Testis (tissue), 3 donors: ENCODE data around the gene HYLS1. TPM values are rescaled to one million over a fixed set of nuclear protein-coding genes. Genes with fewer than 3 reads are reported as not detected.

ENCODE experiments used
- DNase-seq: peaks from one replicate; pipeline ENCODE4 v3.0.0-alpha.2; 2019
- H3K27ac ChIP-seq, 2 donors: fragments of 200-600 bp; sonication (generic); one replicate each; pipeline ENCODE4 v1.5.1; 2019
- H3K27me3 ChIP-seq: fragments of 200-600 bp; sonication (generic); one replicate; pipeline ENCODE4 v1.5.1; 2019
- H3K36me3 ChIP-seq: fragments of 200-600 bp; sonication (generic); one replicate; pipeline ENCODE4 v1.5.1; 2017; ENCODE audit warnings: low read depth; ENCODE audit errors: missing control alignments
- H3K4me1 ChIP-seq: fragments of 200-600 bp; sonication (generic); one replicate; pipeline ENCODE4 v1.5.1; 2019
- H3K4me3 ChIP-seq, 2 donors: fragments of 200-600 bp; sonication (generic); one replicate each; pipeline ENCODE4 v1.5.1; 2017 to 2019
- H3K9me3 ChIP-seq: fragments of 200-600 bp; sonication (generic); one replicate; pipeline ENCODE4 v1.5.1; 2017
- POLR2A ChIP-seq: fragments of 450-650 bp; IDR thresholded peaks from one replicate; pipeline ENCODE4 v1.6.1; 2017; ENCODE audit warnings: antibody characterized with exemption, mild to moderate bottlenecking, moderate library complexity
- WGBS, 2 donors: methylation state at CpG; one replicate each; pipeline ENCODE4 v1.1.5; 2018; 5-methylcytosine and 5-hydroxymethylcytosine counted together
- intact Hi-C: fragments of 100-400 bp; cut with DNase I; formaldehyde crosslinking; loops from one replicate; pipeline ENCODE4 v1.15.1; 2023; ENCODE audit warnings: low total_unique reads
- polyA plus RNA-seq: library from polyadenylated mRNA; stranded (reverse); fragments of 350-450 nt; fragmentation: Illumina TruSeq; extraction: RNeasy Lipid Tissue Mini Kit (QIAGEN cat#74804); gene quantifications from one replicate; pipeline ENCODE4 v1.2.3, GENCODE V29; 2014; ENCODE audit warnings: low read depth, low replicate concordance; ENCODE audit not compliant: insufficient read depth
- total RNA-seq, 2 donors: library from RNA; depleted of rRNA; stranded (reverse); fragments of >200 nt; gene quantifications; one replicate each; pipeline ENCODE4 v1.2.3, GENCODE V29; 2016
- TF ChIP-seq, protein P1 (sequence below), 3 experiments: fragments of 450-650 bp in 2 of 3; fragments of 200-600 bp in 1 of 3; sonication (generic) in 1 of 3; IDR thresholded peaks; one replicate each; pipeline ENCODE4 v1.5.1; 2016 to 2019; ENCODE audit warnings: antibody characterized with exemption in 3 of 3, mild to moderate bottlenecking in 2 of 3, moderate library complexity in 1 of 3

Gene HYLS1
- total and polyA plus RNA-seq, 3 donors from 2014 or later, result 14.7 to 34.2 (median 26.1) TPM

DNA sequence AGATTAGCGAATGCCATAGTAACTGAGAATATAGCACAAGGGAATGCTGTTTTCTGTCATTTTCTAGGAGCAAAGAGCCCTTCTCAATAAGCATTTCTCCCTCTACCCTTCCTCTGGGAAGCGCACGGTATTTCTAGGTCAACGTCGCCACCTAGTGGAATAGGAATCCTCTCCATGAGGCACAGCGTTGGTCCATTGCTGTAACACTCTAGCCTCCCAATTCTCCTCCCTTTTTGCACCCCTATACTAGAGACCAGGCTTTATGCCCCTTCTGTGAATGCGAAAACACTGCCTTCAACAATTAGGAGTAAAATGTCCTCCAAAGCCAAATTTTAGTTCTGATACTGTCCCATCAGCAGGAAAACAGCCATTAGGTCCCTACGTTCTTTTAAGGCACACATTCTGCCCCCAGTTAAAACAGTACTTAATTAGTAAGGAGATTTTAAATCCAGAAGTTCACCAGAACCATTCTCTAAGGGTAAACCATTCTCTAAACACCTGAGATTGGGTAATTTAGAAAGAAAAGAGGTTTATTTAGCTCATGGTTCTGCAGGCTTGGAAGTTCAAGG, 12.8 kb upstream of the HYLS1 start:
- Histone ChIP-seq H3K27me3 (no peaks in the 10 kb centered on the region), H3K4me3 (no peak overlapping the region), H3K36me3 (no peaks in the 10 kb centered on the region), H3K9me3 (no peaks in the 10 kb centered on the region), H3K27ac (no peak overlapping the region), H3K4me1 (no peaks in the 10 kb centered on the region)
- TF ChIP-seq POLR2A, result no peak
- TF ChIP-seq, protein P1, sequence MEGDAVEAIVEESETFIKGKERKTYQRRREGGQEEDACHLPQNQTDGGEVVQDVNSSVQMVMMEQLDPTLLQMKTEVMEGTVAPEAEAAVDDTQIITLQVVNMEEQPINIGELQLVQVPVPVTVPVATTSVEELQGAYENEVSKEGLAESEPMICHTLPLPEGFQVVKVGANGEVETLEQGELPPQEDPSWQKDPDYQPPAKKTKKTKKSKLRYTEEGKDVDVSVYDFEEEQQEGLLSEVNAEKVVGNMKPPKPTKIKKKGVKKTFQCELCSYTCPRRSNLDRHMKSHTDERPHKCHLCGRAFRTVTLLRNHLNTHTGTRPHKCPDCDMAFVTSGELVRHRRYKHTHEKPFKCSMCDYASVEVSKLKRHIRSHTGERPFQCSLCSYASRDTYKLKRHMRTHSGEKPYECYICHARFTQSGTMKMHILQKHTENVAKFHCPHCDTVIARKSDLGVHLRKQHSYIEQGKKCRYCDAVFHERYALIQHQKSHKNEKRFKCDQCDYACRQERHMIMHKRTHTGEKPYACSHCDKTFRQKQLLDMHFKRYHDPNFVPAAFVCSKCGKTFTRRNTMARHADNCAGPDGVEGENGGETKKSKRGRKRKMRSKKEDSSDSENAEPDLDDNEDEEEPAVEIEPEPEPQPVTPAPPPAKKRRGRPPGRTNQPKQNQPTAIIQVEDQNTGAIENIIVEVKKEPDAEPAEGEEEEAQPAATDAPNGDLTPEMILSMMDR (IDR thresholded peaks at IDR 0.05), result peak; percentile 34 to 71 (median 66)
- intact Hi-C loops, result loop anchor here (10.0 kb wide), 1 partner anchor 250 kb away; the partner anchor contains the start of gene CHEK1
- DNase-seq, result peak; percentile 78
- 10 to 11% methylated on average over 8 of the region's 8 CpGs for WGBS, 2 donors

DNA sequence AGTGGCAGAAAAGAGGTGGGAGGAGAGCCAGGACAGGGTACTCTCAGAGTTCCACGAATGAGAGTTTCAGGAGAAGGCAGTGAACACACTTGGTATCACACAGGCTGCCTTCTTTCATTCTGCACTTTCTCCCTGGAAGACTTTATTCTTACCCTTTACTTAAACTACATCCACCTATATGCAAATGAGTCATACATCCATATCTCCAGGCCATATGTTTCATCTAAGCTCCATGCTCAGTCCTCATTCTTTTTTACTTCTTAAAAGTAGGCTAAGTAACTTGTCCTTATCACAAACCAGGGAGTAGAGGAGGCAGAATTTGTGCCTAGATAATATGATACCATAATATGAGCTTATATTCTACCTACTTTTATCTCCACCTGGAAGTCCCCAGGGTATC, 6.2 kb upstream of the HYLS1 start:
- no peak for DNase-seq
- Histone ChIP-seq H3K27me3 (no peaks in the 10 kb centered on the region), H3K4me1 (no peaks in the 10 kb centered on the region), H3K36me3 (no peaks in the 10 kb centered on the region), H3K27ac (no peak overlapping the region), H3K9me3 (no peaks in the 10 kb centered on the region), H3K4me3 (no peak overlapping the region)
- intact Hi-C loops, result no loop called here
- WGBS, 2 donors, result 74 to 78% methylated on average over 1 of the region's 1 CpG
- TF ChIP-seq POLR2A, result no peak
- TF ChIP-seq, protein P1 (IDR thresholded peaks at IDR 0.05), result no peak

DNA sequence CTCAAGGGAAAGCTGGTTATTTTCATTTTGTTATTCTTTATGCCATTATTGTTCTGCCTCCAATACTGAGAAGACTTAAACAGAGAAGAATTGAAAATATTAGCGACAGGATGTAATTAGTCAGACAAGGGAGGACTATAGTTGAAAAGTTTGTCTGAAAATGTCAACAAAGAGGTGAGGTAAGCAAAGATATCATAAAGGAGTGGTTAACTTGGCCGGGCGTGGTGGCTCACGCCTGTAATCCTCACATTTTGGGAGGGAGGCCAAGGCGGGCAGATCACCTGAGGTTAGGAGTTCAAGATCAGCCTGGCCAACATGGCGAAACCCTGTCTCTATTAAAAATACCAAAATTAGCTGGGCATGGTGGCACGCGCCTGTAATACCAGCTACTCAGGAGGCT, 4.1 kb upstream of the HYLS1 start:
- H3K9me3 ChIP-seq, result no peaks in the 10 kb centered on the region
- 80 to 81% methylated on average over 8 of the region's 8 CpGs for WGBS, 2 donors

DNA sequence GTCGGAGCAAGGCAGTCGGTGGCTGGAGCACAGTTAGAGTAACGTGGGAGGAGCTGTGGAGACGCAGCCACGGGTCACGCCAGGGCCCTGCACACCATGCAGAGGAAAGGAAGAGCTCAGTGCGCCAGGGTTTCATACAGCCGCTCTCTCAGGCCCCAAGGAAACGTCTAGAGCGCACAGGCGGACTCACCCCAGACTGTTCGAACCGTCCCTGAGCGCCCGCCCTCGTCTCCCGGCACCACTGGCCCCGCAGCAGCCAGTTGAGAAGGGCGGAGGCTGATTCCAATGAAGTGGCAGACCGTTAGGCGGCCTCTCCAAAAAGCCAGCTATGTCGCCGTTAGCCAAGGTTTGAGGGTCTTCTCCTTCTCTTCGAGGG, 483 bp upstream of the HYLS1 start:
- no peak for TF ChIP-seq POLR2A
- TF ChIP-seq, protein P1 (IDR thresholded peaks at IDR 0.05), result no peak
- H3K27ac ChIP-seq, result peak overlapping the region; percentile 91 to 98
- intact Hi-C loops, result no loop called here
- H3K4me1 ChIP-seq, result no peaks in the 10 kb centered on the region
- H3K36me3 ChIP-seq, result no peaks in the 10 kb centered on the region
- peak; percentile 74 for DNase-seq
- 9 to 20% methylated on average over 15 to 24 of the region's 24 CpGs for WGBS, 2 donors
- no peaks in the 10 kb centered on the region for H3K9me3 ChIP-seq
- H3K27me3 ChIP-seq, result no peaks in the 10 kb centered on the region
- H3K4me3 ChIP-seq, result peak overlapping the region; percentile 87 to 97

More for the DNA sequence above, 4.1 kb upstream of the HYLS1 start:
- H3K4me3 ChIP-seq, result no peak overlapping the region
- no peaks in the 10 kb centered on the region for H3K4me1 ChIP-seq
- H3K27me3 ChIP-seq, result no peaks in the 10 kb centered on the region
- H3K36me3 ChIP-seq, result no peaks in the 10 kb centered on the region
- H3K27ac ChIP-seq, result no peak overlapping the region
- TF ChIP-seq, protein P1 (IDR thresholded peaks at IDR 0.05), result no peak
- no peak for TF ChIP-seq POLR2A
- intact Hi-C loops, result no loop called here
- no peak for DNase-seq

DNA sequence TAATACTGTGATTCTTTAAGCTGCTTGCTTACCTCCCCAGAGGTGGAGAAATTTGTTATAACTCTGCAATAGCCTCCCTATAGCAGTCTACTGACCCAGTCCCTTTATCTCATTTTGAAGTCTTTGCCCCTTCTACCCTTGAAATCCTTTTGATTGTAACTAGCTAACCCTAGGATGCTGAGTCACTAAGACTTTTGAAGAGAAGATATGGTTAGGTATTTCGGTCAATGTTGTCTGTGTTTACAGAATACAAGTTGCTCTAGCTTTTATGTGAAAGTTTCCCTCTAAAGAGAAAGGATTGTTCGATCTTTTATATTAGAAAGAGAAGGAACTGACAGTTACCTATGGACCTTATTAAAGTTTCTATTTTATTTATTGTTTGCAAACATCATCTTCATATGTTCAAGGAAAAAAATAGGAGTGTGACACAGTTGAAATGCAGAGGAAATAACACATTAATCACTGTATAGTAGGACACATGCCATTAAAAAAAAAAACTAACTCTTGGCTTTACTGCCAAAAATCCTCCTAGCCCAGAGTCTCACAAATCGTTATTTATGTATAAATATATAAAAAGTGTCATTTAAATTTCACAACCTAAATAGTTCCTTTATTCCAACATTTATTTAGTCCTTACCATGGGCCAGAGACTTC, 3.1 kb downstream of the HYLS1 start:
- no peaks in the 10 kb centered on the region for H3K4me1 ChIP-seq
- no peaks in the 10 kb centered on the region for H3K27me3 ChIP-seq
- no peak overlapping the region for H3K27ac ChIP-seq
- TF ChIP-seq, protein P1 (IDR thresholded peaks at IDR 0.05), result no peak
- no peak for TF ChIP-seq POLR2A
- H3K9me3 ChIP-seq, result no peaks in the 10 kb centered on the region
- intact Hi-C loops, result no loop called here
- WGBS, 2 donors, result 56 to 70% methylated on average over 3 of the region's 3 CpGs
- H3K36me3 ChIP-seq, result no peaks in the 10 kb centered on the region
- H3K4me3 ChIP-seq, result no peak overlapping the region
- no peak for DNase-seq
